Measurements from ENCODE around the gene PPP1R1B. TPM values are rescaled to one million over a fixed set of nuclear protein-coding genes. Genes with fewer than 3 reads are reported as not detected.
A peak's percentile ranks its signal among the peaks of the same experiment; 100 is the strongest.

Gene PPP1R1B
- total and polyA plus RNA-seq, 12 donors = 0.28 to 2.1 (median 0.66) TPM; not detected in 1

- no peak for TF ChIP-seq CTCF (IDR thresholded peaks at IDR 0.05)
- Histone ChIP-seq H3K36me3 (peaks cover 0 to 27% (median 0%) of the 10 kb centered on the region in 9 donors), H3K4me1 (peaks cover 0 to 45% (median 16%) of the 10 kb centered on the region in 9 donors), H3K9me3 (no peaks in the 10 kb centered on the region), H3K27me3 (no peaks in the 10 kb centered on the region), H3K4me3 (no peak overlapping the region), H3K27ac (no peak overlapping the region)
- 92 to 93% methylated on average over 11 of the region's 11 CpGs for WGBS, 2 donors
- ATAC-seq (no peak), DNase-seq (no peak)
- intact Hi-C loops (cut with DNase I) = no loop called here
Observed at GRCh38 chr17:39650121-39650579, 23.4 kb downstream of the PPP1R1B start.

GRCh38 chr17:39651923-39652586, 25.3 kb downstream of the PPP1R1B start:
- peaks cover 0 to 35% (median 0%) of the 10 kb centered on the region in 9 donors for H3K36me3 ChIP-seq
- no peak for DNase-seq
- H3K27me3 ChIP-seq = no peaks in the 10 kb centered on the region
- H3K4me1 ChIP-seq = peaks cover 0 to 37% (median 16%) of the 10 kb centered on the region in 9 donors
- ATAC-seq = no peak
- WGBS, 2 donors = 65 to 73% methylated on average over 8 of the region's 8 CpGs
- no peak for TF ChIP-seq CTCF (IDR thresholded peaks at IDR 0.05)
- no peak overlapping the region for H3K4me3 ChIP-seq
- intact Hi-C loops (cut with DNase I) = no loop called here
- H3K9me3 ChIP-seq = no peaks in the 10 kb centered on the region
- H3K27ac ChIP-seq = peak overlapping the region in 3 of 10 donors; percentile 23 to 44 (median 28)

GRCh38 chr17:39652587-39653315, 26.0 kb downstream of the PPP1R1B start:
- H3K36me3 ChIP-seq = peaks cover 0 to 40% (median 0%) of the 10 kb centered on the region in 9 donors
- peak overlapping the region in 5 of 10 donors; percentile 20 to 44 (median 28) for H3K27ac ChIP-seq
- intact Hi-C loops (cut with DNase I) = no loop called here
- H3K9me3 ChIP-seq = no peaks in the 10 kb centered on the region
- H3K4me3 ChIP-seq = no peak overlapping the region
- peak in 6 of 8 donors; percentile 5 to 26 (median 18) for ATAC-seq
- WGBS, 2 donors = 61 to 65% methylated on average over 7 of the region's 7 CpGs
- H3K27me3 ChIP-seq = no peaks in the 10 kb centered on the region
- TF ChIP-seq CTCF (IDR thresholded peaks at IDR 0.05) = no peak
- DNase-seq = no peak
- H3K4me1 ChIP-seq = peaks cover 6 to 37% (median 16%) of the 10 kb centered on the region in 9 donors

- ATAC-seq = peak in 4 of 8 donors; percentile 3 to 25 (median 9)
- peak overlapping the region in 4 of 10 donors; percentile 20 to 44 (median 28) for H3K27ac ChIP-seq
Observed at GRCh38 chr17:39653316-39653661, 26.5 kb downstream of the PPP1R1B start.

More at GRCh38 chr17:39653316-39653661, 26.5 kb downstream of the PPP1R1B start:
- no peak for TF ChIP-seq CTCF (IDR thresholded peaks at IDR 0.05)
- peaks cover 0 to 45% (median 0%) of the 10 kb centered on the region in 9 donors for H3K36me3 ChIP-seq
- 81 to 82% methylated on average over 12 of the region's 12 CpGs for WGBS, 2 donors
- no peak for DNase-seq
- no peak overlapping the region for H3K4me3 ChIP-seq
- peaks cover 6 to 41% (median 20%) of the 10 kb centered on the region in 9 donors for H3K4me1 ChIP-seq
- intact Hi-C loops (cut with DNase I) = no loop called here
- H3K9me3 ChIP-seq = no peaks in the 10 kb centered on the region
- no peaks in the 10 kb centered on the region for H3K27me3 ChIP-seq
